Endothelial cell of umbilical vein (primary cell): ENCODE results near the gene MTG2. TPM values are rescaled to one million over a fixed set of nuclear protein-coding genes. Genes with fewer than 3 reads are reported as not detected.

Experiments used
- BruUV-seq: library from RNA; stranded (reverse); fragments of 400-500 nt; replicated peaks from 2 replicates; lab custom pipeline; 2021; lab: Mats Ljungman, UMichigan
- CTCF ChIA-PET: fragments of 300-600, 350-600 bp; sonication (Branson Sonifier 250); formaldehyde crosslinking; loops from one replicate; lab custom pipeline; 2021; ENCODE audit warnings: antibody characterized with exemption, inconsistent platforms; lab: Charles Lee
- POLR2A ChIA-PET: fragments of 300-600, 350-600 bp; sonication (Branson Sonifier 250); formaldehyde crosslinking; loops from one replicate; lab custom pipeline; 2021; ENCODE audit warnings: antibody characterized with exemption, inconsistent platforms; lab: Charles Lee
- DNase-seq: peaks from one replicate; pipeline ENCODE4 v3.0.0-alpha.2; 2011; ENCODE audit warnings: low read depth, low spot score
- FAIRE-seq: peaks from 2 replicates; lab custom pipeline; 2011; peaks lifted over from hg19 to GRCh38; lab: Jason Lieb, UNC
- H2AFZ ChIP-seq: 2 replicates; pipeline ENCODE4 v1.6.0; 2012; ENCODE audit warnings: low read depth, low read length, control low read depth, inconsistent platforms
- H3K27ac ChIP-seq: 2 replicates; pipeline ENCODE4 v1.5.1; 2011; ENCODE audit warnings: low read depth, mild to moderate bottlenecking, control low read depth, low read length, moderate library complexity; ENCODE audit not compliant: insufficient read depth
- H3K27me3 ChIP-seq, 2 experiments: 2 replicates each; pipeline versions ENCODE4 v1.6.0 to v1.6.1; 2011; ENCODE audit warnings: low read length in 2 of 2, mixed read lengths in 1 of 2; ENCODE audit not compliant: control insufficient read depth in 2 of 2, insufficient read depth in 2 of 2
- H3K36me3 ChIP-seq, 2 experiments: 2 replicates in 1 of 2; 3 replicates in 1 of 2; pipeline ENCODE4 v1.5.1; 2011; ENCODE audit warnings: low read length in 2 of 2, mild to moderate bottlenecking in 1 of 2, moderate library complexity in 1 of 2; ENCODE audit not compliant: control insufficient read depth in 2 of 2, insufficient read depth in 2 of 2; ENCODE audit errors: extremely low read depth in 1 of 2
- H3K4me1 ChIP-seq: 3 replicates; pipeline ENCODE4 v1.5.1; 2011; ENCODE audit warnings: mild to moderate bottlenecking, low read length; ENCODE audit not compliant: control insufficient read depth, insufficient read depth; ENCODE audit errors: extremely low read depth
- H3K4me2 ChIP-seq: 2 replicates; pipeline ENCODE4 v1.6.1; 2011; ENCODE audit warnings: low read length, control low read depth, mixed read lengths; ENCODE audit not compliant: insufficient read depth
- H3K4me3 ChIP-seq, 3 experiments: fragments of 200-600 bp in 1 of 3; sonication (generic), shearing (Covaris generic) in 1 of 3; replicated peaks in 1 of 3; 2 replicates each; pipeline ENCODE4 v1.5.1; 2011 to 2016; ENCODE audit warnings: control low read depth in 3 of 3, low read length in 3 of 3, mild to moderate bottlenecking in 2 of 3, inconsistent platforms in 1 of 3, low read depth in 1 of 3, moderate library complexity in 1 of 3; ENCODE audit not compliant: insufficient read depth in 1 of 3
- H3K79me2 ChIP-seq: 2 replicates; pipeline ENCODE4 v1.6.0; 2012; ENCODE audit warnings: low read length, inconsistent platforms; ENCODE audit not compliant: control insufficient read depth, insufficient read depth
- H3K9ac ChIP-seq: replicated peaks from 2 replicates; pipeline ENCODE3; 2011; ENCODE audit warnings: low read length, control low read depth; ENCODE audit not compliant: insufficient read depth; ENCODE audit errors: extremely low read depth
- H3K9me1 ChIP-seq: replicated peaks from 3 replicates; pipeline ENCODE4 v1.6.0; 2011; ENCODE audit warnings: mild to moderate bottlenecking, low read length; ENCODE audit not compliant: control insufficient read depth, insufficient read depth; ENCODE audit errors: extremely low read depth
- H3K9me3 ChIP-seq: replicated peaks from 2 replicates; pipeline ENCODE4 v1.5.1; 2012; ENCODE audit warnings: low read length, inconsistent platforms; ENCODE audit not compliant: control insufficient read depth, insufficient read depth
- H4K20me1 ChIP-seq: replicated peaks from 2 replicates; pipeline ENCODE3; 2011; ENCODE audit warnings: mild to moderate bottlenecking, low read length; ENCODE audit not compliant: control insufficient read depth, insufficient read depth; ENCODE audit errors: extremely low read depth
- CTCF ChIP-seq, 2 donors: IDR thresholded peaks; 1 replicate in 1 of 2; 2 replicates in 1 of 2; pipeline ENCODE4 v1.5.1; 2011; ENCODE audit warnings: low read length in 2 of 2, mild to moderate bottlenecking in 2 of 2, moderate library complexity in 2 of 2, control low read depth in 1 of 2, inconsistent platforms in 1 of 2, low read depth in 1 of 2; ENCODE audit not compliant: insufficient read depth in 1 of 2; ENCODE audit errors: extremely low read depth in 1 of 2
- EZH2 ChIP-seq: IDR thresholded peaks from 2 replicates; pipeline ENCODE4 v1.6.1; 2012; ENCODE audit warnings: borderline replicate concordance, low read depth, mild to moderate bottlenecking, moderate library complexity, low read length, inconsistent platforms; ENCODE audit not compliant: severe bottlenecking
- FOS ChIP-seq: IDR thresholded peaks from 2 replicates; pipeline ENCODE4 v1.6.1; 2011; ENCODE audit warnings: mild to moderate bottlenecking, low read length, moderate library complexity, borderline replicate concordance; ENCODE audit not compliant: insufficient read depth
- GATA2 ChIP-seq: IDR thresholded peaks from 2 replicates; pipeline ENCODE4 v1.7.0; 2011; ENCODE audit warnings: low read depth, mild to moderate bottlenecking, moderate library complexity, mixed read lengths, low read length; ENCODE audit not compliant: insufficient read length, insufficient read depth
- JUN ChIP-seq: IDR thresholded peaks from 2 replicates; pipeline ENCODE4 v1.6.1; 2011; ENCODE audit warnings: borderline replicate concordance, low read depth; ENCODE audit not compliant: insufficient read length, insufficient read depth
- MYC ChIP-seq: IDR thresholded peaks from one replicate; pipeline ENCODE4 v1.6.1; 2011; ENCODE audit warnings: mild to moderate bottlenecking, low read depth, low read length
- POLR2A ChIP-seq: IDR thresholded peaks from 2 replicates; pipeline ENCODE4 v1.6.1; 2012; ENCODE audit warnings: low read depth, mild to moderate bottlenecking, control low read depth, low read length
- POLR2AphosphoS5 ChIP-seq: IDR thresholded peaks from 2 replicates; pipeline ENCODE4 v1.6.1; 2012; ENCODE audit warnings: low read depth, mild to moderate bottlenecking, control low read depth, low read length, moderate library complexity; ENCODE audit not compliant: insufficient read depth
- dilution Hi-C: fragments of 300-500 bp; cut with MboI; formaldehyde crosslinking; loops from one replicate; pipeline ENCODE4 v1.15.0; 2019; ENCODE audit warnings: low sequenced_read_pairs; ENCODE audit not compliant: extremely low pct_ligation_motif_present
- intact Hi-C: fragments of 100-400 bp; cut with micrococcal nuclease; formaldehyde crosslinking; loops from one replicate; pipeline ENCODE4 v1.10.0; 2022
- polyA plus RNA-seq, 4 experiments: library from polyadenylated mRNA; depleted of rRNA in 3 of 4; stranded (reverse) in 3 of 4; unstranded in 1 of 4; fragments of >200 nt; gene quantifications; 2 replicates each; pipeline versions ENCODE4 v1.2.1 to v1.2.3, GENCODE V29; 2011 to 2012; ENCODE audit warnings: missing spikeins in 1 of 4
- total RNA-seq: library from RNA; stranded (reverse); gene quantifications from 2 replicates; pipeline ENCODE4 v1.2.3, GENCODE V29; 2021
- TF ChIP-seq, protein P1 (sequence below): IDR thresholded peaks from 2 replicates; pipeline ENCODE4 v1.6.1; 2011; ENCODE audit not compliant: insufficient read depth, insufficient read length

Gene MTG2
- total and polyA plus RNA-seq, 2 donors (not counting 3 experiments of a cell fraction or from before 2014, with no cell fraction given), result 19.9 to 31.6 TPM

GRCh38 chr20:62231292-62231691 is 48.5 kb downstream of the MTG2 start:
- BruUV-seq, result no TSS peak
- FAIRE-seq (no peak), DNase-seq (no peak)
- ChIA-PET POLR2A (no interaction called here), CTCF (no interaction called here)
- Histone ChIP-seq H3K27ac (no peak overlapping the region), H3K9me1 (no peaks in the 10 kb centered on the region), H3K4me1 (no peaks in the 10 kb centered on the region), H3K79me2 (no peaks in the 10 kb centered on the region), H3K9ac (no peak overlapping the region), H3K4me3 (no peak overlapping the region), H3K4me2 (no peak overlapping the region), H3K27me3 (no peaks in the 10 kb centered on the region), H3K9me3 (no peaks in the 10 kb centered on the region), H4K20me1 (no peaks in the 10 kb centered on the region), H2AFZ (no peak overlapping the region), H3K36me3 (no peaks in the 10 kb centered on the region)
- dilution Hi-C loops, result no loop called here
- intact Hi-C loops, result no loop called here
- TF ChIP-seq POLR2A (no peak), MYC (no peak), FOS (no peak), JUN (no peak), EZH2 (no peak), GATA2 (no peak), POLR2AphosphoS5 (no peak), CTCF (IDR thresholded peaks at IDR 0.05; ENCODE audit: extremely low read depth in 1 of 2, insufficient read depth in 1 of 2, low read depth in 1 of 2, low read length in 2 of 2) (no peak)
- TF ChIP-seq, protein P1, sequence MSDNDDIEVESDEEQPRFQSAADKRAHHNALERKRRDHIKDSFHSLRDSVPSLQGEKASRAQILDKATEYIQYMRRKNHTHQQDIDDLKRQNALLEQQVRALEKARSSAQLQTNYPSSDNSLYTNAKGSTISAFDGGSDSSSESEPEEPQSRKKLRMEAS, result no peak
